HepG2 (cell line): Measurements from ENCODE around the gene GSK3A. TPM values are rescaled to one million over a fixed set of nuclear protein-coding genes. Genes with fewer than 3 reads are reported as not detected.

Experiments used
- ARID4A ChIP-seq: sonication (generic); formaldehyde crosslinking; IDR thresholded peaks from 2 replicates; pipeline ENCODE4 v1.5.0; 2020; ENCODE audit warnings: mild to moderate bottlenecking, missing genetic modification reagents, borderline replicate concordance
- DMTF1 ChIP-seq: sonication (generic); formaldehyde crosslinking; IDR thresholded peaks from 2 replicates; pipeline ENCODE4 v1.4.0; 2020; ENCODE audit warnings: mild to moderate bottlenecking, missing genetic modification reagents
- ERF ChIP-seq: IDR thresholded peaks from 2 replicates; pipeline ENCODE4 v1.6.1; 2018; ENCODE audit warnings: missing biosample characterization, missing genetic modification reagents
- FOSL2 ChIP-seq: sonication (generic); formaldehyde crosslinking; IDR thresholded peaks from 2 replicates; pipeline ENCODE4 v1.4.0; 2020; ENCODE audit warnings: missing genetic modification reagents
- GMEB2 ChIP-seq: IDR thresholded peaks from 2 replicates; pipeline ENCODE4 v1.6.1; 2016; ENCODE audit warnings: missing biosample characterization, missing genetic modification reagents, low read depth
- KDM1A ChIP-seq: IDR thresholded peaks from 2 replicates; pipeline ENCODE4 v1.6.1; 2016; ENCODE audit warnings: missing compliant biosample characterization
- LCORL ChIP-seq, 2 experiments: fragments of 450-650 bp in 1 of 2; sonication (generic) in 1 of 2; formaldehyde crosslinking in 1 of 2; IDR thresholded peaks; 2 replicates each; pipeline versions ENCODE4 v1.5.0 to v1.6.1; 2017 to 2020; ENCODE audit warnings: antibody characterized with exemption in 1 of 2, missing genetic modification reagents in 1 of 2
- NR2C2 ChIP-seq: sonication (generic); formaldehyde crosslinking; IDR thresholded peaks from 2 replicates; pipeline ENCODE4 v1.4.0; 2020; ENCODE audit warnings: missing genetic modification reagents, mild to moderate bottlenecking, moderate library complexity, borderline replicate concordance
- POGZ ChIP-seq: sonication (generic); formaldehyde crosslinking; IDR thresholded peaks from 2 replicates; pipeline ENCODE4 v1.4.0; 2020; ENCODE audit warnings: mild to moderate bottlenecking, missing genetic modification reagents
- POLR2AphosphoS2 ChIP-seq: IDR thresholded peaks from 2 replicates; pipeline ENCODE4 v1.6.1; 2011; ENCODE audit warnings: low read depth, low read length, improper control_type of control experiment
- SAFB2 ChIP-seq: sonication (generic); formaldehyde crosslinking; IDR thresholded peaks from 2 replicates; pipeline ENCODE4 v1.5.1; 2020; ENCODE audit warnings: missing genetic modification reagents, low read depth, mild to moderate bottlenecking, borderline replicate concordance
- SAP130 ChIP-seq: IDR thresholded peaks from 2 replicates; pipeline ENCODE4 v1.6.1; 2016; ENCODE audit warnings: low read depth
- SIN3A ChIP-seq: IDR thresholded peaks from 2 replicates; pipeline ENCODE4 v1.6.1; 2011; ENCODE audit warnings: low read depth, mild to moderate bottlenecking, control low read depth, low read length, borderline replicate concordance
- ZC3H4 ChIP-seq: sonication (generic); formaldehyde crosslinking; IDR thresholded peaks from 2 replicates; pipeline ENCODE4 v1.4.0; 2020; ENCODE audit warnings: missing genetic modification reagents, borderline replicate concordance
- ZNF547 ChIP-seq: sonication (generic); formaldehyde crosslinking; IDR thresholded peaks from 2 replicates; pipeline ENCODE4 v1.5.1; 2020; ENCODE audit warnings: mild to moderate bottlenecking, missing genetic modification reagents
- ZNF597 ChIP-seq: sonication (generic); formaldehyde crosslinking; IDR thresholded peaks from 2 replicates; pipeline ENCODE4 v1.5.0; 2020; ENCODE audit warnings: missing genetic modification reagents
- ZNF709 ChIP-seq: sonication (generic); formaldehyde crosslinking; IDR thresholded peaks from 2 replicates; pipeline ENCODE4 v1.5.0; 2020; ENCODE audit warnings: mild to moderate bottlenecking, missing genetic modification reagents
- ZNF761 ChIP-seq: sonication (generic); formaldehyde crosslinking; conservative IDR thresholded peaks from 2 replicates; pipeline ENCODE4 v1.4.0; 2020; ENCODE audit warnings: mild to moderate bottlenecking, missing genetic modification reagents
- ZNF766 ChIP-seq: sonication (generic); formaldehyde crosslinking; IDR thresholded peaks from 2 replicates; pipeline ENCODE4 v1.5.0; 2020; ENCODE audit warnings: missing genetic modification reagents, borderline replicate concordance
- polyA plus RNA-seq, 8 experiments: library from polyadenylated mRNA; depleted of rRNA in 3 of 8; stranded (reverse) in 7 of 8; unstranded in 1 of 8; fragments of >200 nt; fragmentation: Illumina TruSeq in 4 of 8; extraction: Trizol in 4 of 8; gene quantifications; 2 replicates each; pipeline versions ENCODE4 v1.2.1 to v1.2.3, GENCODE V29; 2011 to 2016; ENCODE audit warnings: low read depth in 4 of 8, missing spikeins in 1 of 8, mixed read lengths in 1 of 8; ENCODE audit not compliant: insufficient read depth in 1 of 8
- total RNA-seq, 5 experiments: library from RNA; depleted of rRNA; stranded (reverse); fragments of >200 nt; fragmentation: Illumina TruSeq; extraction: Trizol; gene quantifications; 2 replicates each; pipeline ENCODE4 v1.2.3, GENCODE V29; 2016; ENCODE audit warnings: low read depth in 1 of 5

The GSK3A gene
- total and polyA plus RNA-seq, 2 of the 13 experiments (the other 11 are each of a cell fraction or from before 2014, with no cell fraction given): 16.9 to 52.5 TPM

GRCh38 chr19:42217520-42218437 lies 24.6 kb downstream of the GSK3A start, which contains the start of gene DEDD2 (continued):
- TF ChIP-seq GMEB2 (CRISPR knock-in tag) (0 out of 2 replicates have a peak, but pooled peaks have one; percentile 1), ZNF766 (CRISPR knock-in tag) (peak; percentile 81; the same call in 1 of the 2 replicates), SAP130 (CRISPR knock-in tag) (peak; percentile 78), DMTF1 (CRISPR knock-in tag) (no peak), ZNF709 (CRISPR knock-in tag) (0 out of 2 replicates have a peak, but pooled peaks have one; percentile 22), SIN3A (peak; percentile 71; the same call in 1 of the 2 replicates), ZNF597 (CRISPR knock-in tag) (no peak), POGZ (CRISPR knock-in tag) (peak; percentile 7), ARID4A (peak; percentile 86), ZNF761 (CRISPR knock-in tag) (0 out of 2 replicates have a peak, but pooled peaks have one; percentile 61), KDM1A (CRISPR knock-in tag) (no peak), NR2C2 (CRISPR knock-in tag) (peak; percentile 61), ZNF547 (CRISPR knock-in tag) (0 out of 2 replicates have a peak, but pooled peaks have one; percentile 52), LCORL (IDR thresholded peaks at IDR 0.05) (no peak), LCORL (CRISPR knock-in tag; IDR thresholded peaks at IDR 0.05) (0 out of 2 replicates have a peak, but pooled peaks have one; percentile 44), ERF (CRISPR knock-in tag) (peak; percentile 37; the same call in 1 of the 2 replicates), SAFB2 (CRISPR knock-in tag) (no peak), POLR2AphosphoS2 (no peak), FOSL2 (peak; percentile 27; the same call in 1 of the 2 replicates), ZC3H4 (peak; percentile 47; the same call in 1 of the 2 replicates)
